Lower leg skin (tissue), 4 donors: ENCODE measurements around the gene PIR. TPM values are rescaled to one million over a fixed set of nuclear protein-coding genes. Genes with fewer than 3 reads are reported as not detected.

Source experiments
- DNase-seq, 2 donors: peaks; one replicate each; pipeline ENCODE4 v3.0.0-alpha.2; 2019; ENCODE audit warnings: low spot score in 2 of 2
- H3K4me3 ChIP-seq: fragments of 200-600 bp; sonication (generic); 2 replicates; pipeline ENCODE4 v1.5.1; 2017; ENCODE audit warnings: mild to moderate bottlenecking, low read depth; ENCODE audit not compliant: poor library complexity, severe bottlenecking
- CTCF ChIP-seq, 3 donors: fragments of 450-650 bp; IDR thresholded peaks; one replicate each; pipeline ENCODE4 v1.5.1; 2016; ENCODE audit warnings: antibody characterized with exemption in 3 of 3, mild to moderate bottlenecking in 3 of 3, moderate library complexity in 2 of 3
- POLR2A ChIP-seq, 2 donors: fragments of 450-650 bp; IDR thresholded peaks; one replicate each; pipeline ENCODE4 v1.6.1; 2016 to 2017; ENCODE audit warnings: antibody characterized with exemption in 2 of 2, mild to moderate bottlenecking in 1 of 2, moderate library complexity in 1 of 2
- WGBS, 2 donors: methylation state at CpG; one replicate each; pipeline ENCODE4 v1.1.5; 2018; 5-methylcytosine and 5-hydroxymethylcytosine counted together
- intact Hi-C: fragments of 100-400 bp; cut with DNase I; formaldehyde crosslinking; loops from one replicate; pipeline ENCODE4 v1.15.0; 2023; ENCODE audit warnings: low total_unique reads
- total RNA-seq, 4 donors: library from RNA; depleted of rRNA; stranded (reverse); fragments of >200 nt; gene quantifications; one replicate each; pipeline ENCODE4 v1.1.0, GENCODE V29; 2016

The PIR gene
- total RNA-seq, 4 donors from 2014 or later = 6.3 to 18.0 (median 12.1) TPM

DNA sequence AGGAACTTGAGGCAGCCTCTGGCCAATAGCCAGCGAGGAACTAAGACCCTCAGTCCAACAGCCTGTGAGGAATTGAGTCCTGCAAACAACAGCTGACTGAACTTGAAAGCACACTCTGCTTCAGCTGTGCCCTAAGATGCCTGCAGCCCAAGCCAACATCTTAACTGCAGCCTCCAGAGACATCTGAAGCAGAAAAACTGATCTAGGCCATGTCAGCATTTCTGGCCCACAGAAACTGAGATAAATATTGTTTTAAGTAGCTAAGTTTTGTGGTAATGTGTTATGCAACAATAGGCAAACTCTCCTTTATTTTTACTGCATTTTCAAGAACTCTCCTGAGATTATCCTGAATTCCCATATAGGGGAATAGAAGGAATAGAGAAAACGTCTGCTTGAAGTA lies 133.4 kb downstream of the PIR start:
- TF ChIP-seq CTCF (IDR thresholded peaks at IDR 0.05) (no peak), POLR2A (IDR thresholded peaks at IDR 0.05) (no peak)
- intact Hi-C loops = no loop called here
- H3K4me3 ChIP-seq = no peak overlapping the region
- DNase-seq = no peak
- WGBS, 2 donors = 62 to 63% methylated on average over 2 of the region's 2 CpGs

DNA sequence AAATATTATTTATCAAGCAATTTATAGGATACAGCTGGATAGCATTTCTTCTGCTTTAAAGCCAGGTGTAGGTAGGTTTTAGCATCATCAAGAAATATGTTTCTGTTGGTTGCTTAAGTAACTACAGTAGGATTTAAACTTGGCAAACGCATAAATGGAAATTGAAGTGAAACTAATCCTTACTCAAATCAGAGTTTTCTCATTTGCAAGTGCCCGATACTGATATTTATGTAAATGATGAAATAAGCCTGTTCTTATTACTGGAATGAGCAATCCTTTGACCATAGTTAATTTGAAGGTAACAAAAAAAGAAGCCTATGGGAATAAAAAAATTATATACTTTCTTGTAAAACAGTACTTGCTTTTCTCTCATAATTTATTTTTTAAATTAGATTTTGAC lies 134.6 kb downstream of the PIR start:
- intact Hi-C loops = no loop called here
- no peak overlapping the region for H3K4me3 ChIP-seq
- DNase-seq = no peak
- 78 to 85% methylated on average over 2 of the region's 2 CpGs for WGBS, 2 donors
- TF ChIP-seq CTCF (IDR thresholded peaks at IDR 0.05) = no peak
- no peak for TF ChIP-seq POLR2A (IDR thresholded peaks at IDR 0.05)

GRCh38 chrX:15356444-15356843 lies 136.7 kb downstream of the PIR start:
- TF ChIP-seq POLR2A (IDR thresholded peaks at IDR 0.05) (no peak), CTCF (IDR thresholded peaks at IDR 0.05) (no peak)
- 21 to 38% methylated on average over 1 of the region's 1 CpG for WGBS, 2 donors
- no peak for DNase-seq
- intact Hi-C loops = no loop called here
- H3K4me3 ChIP-seq = no peak overlapping the region

GRCh38 chrX:15350329-15350996 lies 142.7 kb downstream of the PIR start:
- intact Hi-C loops = no loop called here
- DNase-seq = no peak
- WGBS, 2 donors = 57 to 67% methylated on average over 8 of the region's 8 CpGs
- no peak overlapping the region for H3K4me3 ChIP-seq
- TF ChIP-seq POLR2A (IDR thresholded peaks at IDR 0.05) (no peak), CTCF (IDR thresholded peaks at IDR 0.05) (no peak)

GRCh38 chrX:15349046-15349445 lies 144.1 kb downstream of the PIR start:
- 21 to 24% methylated on average over 2 of the region's 2 CpGs for WGBS, 2 donors
- TF ChIP-seq CTCF (IDR thresholded peaks at IDR 0.05) (no peak), POLR2A (IDR thresholded peaks at IDR 0.05) (no peak)
- intact Hi-C loops = no loop called here
- DNase-seq = peak in 1 of 2 donors; percentile 22
- no peak overlapping the region for H3K4me3 ChIP-seq

DNA sequence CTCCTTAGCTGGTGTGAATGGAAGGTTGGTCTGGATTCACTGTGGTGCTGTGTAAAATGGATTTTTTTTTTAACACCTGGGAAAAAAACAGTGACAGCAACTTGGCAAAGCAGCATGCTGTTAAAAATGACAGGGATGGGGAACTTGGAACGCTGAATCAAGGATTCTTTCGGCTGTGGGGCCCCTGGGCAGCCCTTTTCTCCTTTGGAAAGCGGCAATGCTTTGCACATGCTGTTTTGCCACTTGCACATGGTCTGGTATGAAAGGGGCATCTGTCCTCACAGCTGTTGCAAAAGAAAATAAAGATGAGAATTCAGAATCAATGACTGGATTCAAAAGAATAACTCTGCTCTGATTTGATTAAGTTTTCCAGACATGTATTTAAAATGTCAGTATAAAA lies 147.2 kb downstream of the PIR start:
- TF ChIP-seq CTCF (IDR thresholded peaks at IDR 0.05) (no peak), POLR2A (IDR thresholded peaks at IDR 0.05) (no peak)
- WGBS, 2 donors = 65 to 73% methylated on average over 3 of the region's 3 CpGs
- intact Hi-C loops = no loop called here
- DNase-seq = no peak
- no peak overlapping the region for H3K4me3 ChIP-seq
